ENCODE results near the gene TBL1X. TPM values are rescaled to one million over a fixed set of nuclear protein-coding genes. Genes with fewer than 3 reads are reported as not detected.

TBL1X gene
- total RNA-seq, 1 donor from 2014 or later: 32.5 TPM

DNA sequence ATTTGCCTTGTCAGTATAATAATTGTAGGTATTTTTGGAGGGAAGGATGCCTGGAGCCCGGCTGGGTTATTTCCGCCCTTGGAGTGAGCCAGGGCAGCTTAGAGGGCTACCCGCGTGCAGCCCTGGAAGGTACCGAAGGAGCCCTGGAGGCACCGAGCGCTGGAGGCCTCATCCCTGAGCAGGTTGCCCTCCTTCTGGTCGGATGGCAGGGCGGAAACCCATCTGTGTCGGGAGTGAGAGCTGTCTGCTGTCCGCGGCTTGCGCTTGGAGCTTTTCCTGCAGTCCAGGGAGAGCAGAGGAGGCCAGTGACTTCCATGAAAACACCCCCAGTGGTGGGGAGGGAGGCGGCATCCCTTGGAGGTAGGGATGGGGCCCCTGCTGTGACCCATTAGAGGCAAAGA is 122.1 kb downstream of the TBL1X start:
- TF ChIP-seq, protein P1, sequence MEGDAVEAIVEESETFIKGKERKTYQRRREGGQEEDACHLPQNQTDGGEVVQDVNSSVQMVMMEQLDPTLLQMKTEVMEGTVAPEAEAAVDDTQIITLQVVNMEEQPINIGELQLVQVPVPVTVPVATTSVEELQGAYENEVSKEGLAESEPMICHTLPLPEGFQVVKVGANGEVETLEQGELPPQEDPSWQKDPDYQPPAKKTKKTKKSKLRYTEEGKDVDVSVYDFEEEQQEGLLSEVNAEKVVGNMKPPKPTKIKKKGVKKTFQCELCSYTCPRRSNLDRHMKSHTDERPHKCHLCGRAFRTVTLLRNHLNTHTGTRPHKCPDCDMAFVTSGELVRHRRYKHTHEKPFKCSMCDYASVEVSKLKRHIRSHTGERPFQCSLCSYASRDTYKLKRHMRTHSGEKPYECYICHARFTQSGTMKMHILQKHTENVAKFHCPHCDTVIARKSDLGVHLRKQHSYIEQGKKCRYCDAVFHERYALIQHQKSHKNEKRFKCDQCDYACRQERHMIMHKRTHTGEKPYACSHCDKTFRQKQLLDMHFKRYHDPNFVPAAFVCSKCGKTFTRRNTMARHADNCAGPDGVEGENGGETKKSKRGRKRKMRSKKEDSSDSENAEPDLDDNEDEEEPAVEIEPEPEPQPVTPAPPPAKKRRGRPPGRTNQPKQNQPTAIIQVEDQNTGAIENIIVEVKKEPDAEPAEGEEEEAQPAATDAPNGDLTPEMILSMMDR (conservative IDR thresholded peaks at IDR 0.05): no peak
- no peaks in the 10 kb centered on the region for H3K9me3 Mint-ChIP-seq

DNA sequence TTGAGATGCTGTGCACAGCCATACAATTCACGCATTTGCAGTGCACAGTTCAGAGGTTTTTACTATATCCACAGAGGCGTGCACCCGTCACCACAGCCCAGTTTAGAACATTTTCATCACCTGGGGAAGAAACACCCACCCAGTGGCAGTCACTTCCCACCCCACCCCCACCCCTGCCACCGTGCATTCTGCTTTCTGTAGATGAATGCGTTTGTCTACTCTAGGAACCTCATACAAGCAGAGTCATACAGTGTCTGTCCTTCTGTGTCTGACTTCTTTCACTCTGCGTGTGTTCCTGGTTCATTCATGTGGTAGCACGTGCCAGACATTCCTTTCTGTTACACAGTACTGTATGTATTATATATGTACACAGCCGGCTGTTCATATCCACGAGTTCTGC is 122.8 kb downstream of the TBL1X start:
- no peak for DNase-seq (ENCODE audit: low read depth, low spot score)
- no peak overlapping the region for H3K27ac Mint-ChIP-seq (ENCODE audit: unreplicated experiment)
- H3K4me1 Mint-ChIP-seq: peaks cover 9% of the 10 kb centered on the region
- H3K36me3 Mint-ChIP-seq (ENCODE audit: low read depth): peaks cover 7% of the 10 kb centered on the region
- H3K9me3 Mint-ChIP-seq: no peaks in the 10 kb centered on the region
- H3K4me3 Mint-ChIP-seq: no peak overlapping the region
- TF ChIP-seq, protein P1 (conservative IDR thresholded peaks at IDR 0.05): no peak
- no peaks in the 10 kb centered on the region for H3K27me3 Mint-ChIP-seq (ENCODE audit: low read depth)

More for the DNA sequence above, 122.1 kb downstream of the TBL1X start:
- peaks cover 15% of the 10 kb centered on the region for H3K4me1 Mint-ChIP-seq
- DNase-seq (ENCODE audit: low read depth, low spot score): no peak
- no peak overlapping the region for H3K4me3 Mint-ChIP-seq
- H3K36me3 Mint-ChIP-seq (ENCODE audit: low read depth): peaks cover 5% of the 10 kb centered on the region
- no peaks in the 10 kb centered on the region for H3K27me3 Mint-ChIP-seq (ENCODE audit: low read depth)
- no peak overlapping the region for H3K27ac Mint-ChIP-seq (ENCODE audit: unreplicated experiment)

DNA sequence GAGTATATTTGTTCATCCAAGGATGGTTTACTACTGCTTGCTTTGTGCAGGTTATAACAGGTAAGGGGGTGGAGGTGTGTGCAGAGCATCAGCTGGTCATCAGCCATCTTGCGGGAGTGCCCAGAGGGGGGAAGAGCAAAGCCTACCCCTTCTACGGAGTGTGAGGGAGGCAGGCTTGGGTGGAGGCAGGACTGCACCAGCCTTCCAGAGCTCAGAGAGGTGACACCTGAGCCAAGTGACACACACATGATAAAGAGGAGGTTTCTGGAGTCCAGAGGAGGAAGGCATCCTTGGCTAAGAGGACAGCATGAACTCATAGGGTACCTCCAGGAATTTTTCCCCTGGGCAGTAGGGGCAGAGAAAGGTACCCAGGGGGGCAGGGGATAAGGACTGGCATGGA is 126.6 kb downstream of the TBL1X start:
- Mint-ChIP-seq H3K27ac (ENCODE audit: unreplicated experiment) (no peak overlapping the region), H3K36me3 (ENCODE audit: low read depth) (peaks cover 4% of the 10 kb centered on the region), H3K27me3 (ENCODE audit: low read depth) (no peaks in the 10 kb centered on the region), H3K9me3 (no peaks in the 10 kb centered on the region), H3K4me3 (no peak overlapping the region), H3K4me1 (no peaks in the 10 kb centered on the region)
- TF ChIP-seq, protein P1 (conservative IDR thresholded peaks at IDR 0.05): no peak
- no peak for DNase-seq (ENCODE audit: low read depth, low spot score)

DNA sequence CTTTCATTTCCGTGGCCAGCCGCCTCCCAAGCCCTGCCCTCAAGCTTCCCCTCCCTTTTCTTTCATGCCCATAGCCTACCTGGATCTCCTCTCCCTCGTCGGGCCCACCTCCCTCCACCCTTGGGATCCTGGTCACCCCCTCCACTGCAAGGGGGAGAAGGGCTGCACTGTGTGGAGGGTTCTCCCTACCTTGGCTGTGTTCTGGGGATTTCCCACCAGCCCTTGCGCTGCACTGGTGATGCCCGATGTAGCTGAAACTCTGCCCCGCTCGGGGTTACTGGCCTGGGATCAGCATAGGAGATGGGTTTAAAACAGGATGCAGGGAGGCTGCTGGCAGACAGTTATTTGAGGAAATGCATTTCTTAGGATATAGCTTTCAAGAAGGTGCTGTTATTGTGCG is 128.9 kb downstream of the TBL1X start:
- no peak overlapping the region for H3K27ac Mint-ChIP-seq (ENCODE audit: unreplicated experiment)
- H3K36me3 Mint-ChIP-seq (ENCODE audit: low read depth): peaks cover 4% of the 10 kb centered on the region
- no peaks in the 10 kb centered on the region for H3K27me3 Mint-ChIP-seq (ENCODE audit: low read depth)
- no peak for DNase-seq (ENCODE audit: low read depth, low spot score)
- no peaks in the 10 kb centered on the region for H3K4me1 Mint-ChIP-seq
- TF ChIP-seq, protein P1 (conservative IDR thresholded peaks at IDR 0.05): no peak
- H3K9me3 Mint-ChIP-seq: no peaks in the 10 kb centered on the region
- H3K4me3 Mint-ChIP-seq: no peak overlapping the region

DNA sequence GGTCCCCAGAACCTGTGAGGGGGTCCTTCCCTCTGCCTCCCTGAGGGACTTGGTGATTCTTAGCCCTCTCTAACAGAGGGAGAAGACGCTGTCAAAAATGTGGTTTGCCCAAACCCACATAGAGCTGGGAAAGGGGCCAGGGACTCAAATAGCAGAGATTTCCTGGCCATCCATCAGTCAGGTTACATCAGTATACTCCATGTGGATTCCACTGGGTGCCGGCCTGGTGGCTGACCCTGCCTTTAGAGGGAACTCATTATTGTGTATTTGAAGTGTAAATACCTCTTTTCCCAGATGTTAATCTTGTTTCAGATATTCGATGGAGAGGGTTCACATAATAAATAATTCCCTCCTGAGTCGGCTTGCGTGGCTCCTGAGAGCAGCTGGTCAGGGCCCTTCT is 130.3 kb downstream of the TBL1X start:
- Mint-ChIP-seq H3K27me3 (ENCODE audit: low read depth) (no peaks in the 10 kb centered on the region), H3K9me3 (no peaks in the 10 kb centered on the region), H3K4me1 (no peaks in the 10 kb centered on the region), H3K36me3 (ENCODE audit: low read depth) (peaks cover 9% of the 10 kb centered on the region), H3K4me3 (no peak overlapping the region), H3K27ac (ENCODE audit: unreplicated experiment) (no peak overlapping the region)
- DNase-seq (ENCODE audit: low read depth, low spot score): no peak
- TF ChIP-seq, protein P1 (conservative IDR thresholded peaks at IDR 0.05): no peak

DNA sequence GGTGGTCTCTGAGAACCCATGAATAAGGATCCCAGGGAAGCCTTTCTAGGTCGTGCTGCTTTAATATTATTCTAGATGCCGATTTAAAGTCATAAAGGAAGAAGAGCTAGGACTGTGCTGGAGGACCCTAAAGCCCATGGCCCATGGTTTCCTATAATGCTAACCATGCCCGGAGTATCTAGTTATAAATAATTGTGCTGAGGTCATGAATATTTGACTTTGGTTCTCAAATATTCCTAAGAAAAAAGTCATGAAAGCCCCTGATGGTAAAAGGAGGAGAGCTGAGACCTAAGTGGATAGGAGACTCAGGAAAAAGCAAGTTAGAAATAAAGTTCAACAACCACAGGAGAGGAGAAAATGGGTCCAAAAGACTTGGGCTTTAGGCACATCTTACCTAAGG is 132.0 kb downstream of the TBL1X start:
- H3K27me3 Mint-ChIP-seq (ENCODE audit: low read depth): no peaks in the 10 kb centered on the region
- H3K9me3 Mint-ChIP-seq: peaks cover 4% of the 10 kb centered on the region
- no peak for DNase-seq (ENCODE audit: low read depth, low spot score)
- TF ChIP-seq, protein P1 (conservative IDR thresholded peaks at IDR 0.05): no peak
- no peak overlapping the region for H3K4me3 Mint-ChIP-seq
- H3K4me1 Mint-ChIP-seq: peaks cover 4% of the 10 kb centered on the region
- H3K36me3 Mint-ChIP-seq (ENCODE audit: low read depth): peaks cover 9% of the 10 kb centered on the region
- H3K27ac Mint-ChIP-seq (ENCODE audit: unreplicated experiment): no peak overlapping the region

Measured in neural crest cell (in vitro differentiated cells).